ENCODE measurements around the gene GEN1.

DNA sequence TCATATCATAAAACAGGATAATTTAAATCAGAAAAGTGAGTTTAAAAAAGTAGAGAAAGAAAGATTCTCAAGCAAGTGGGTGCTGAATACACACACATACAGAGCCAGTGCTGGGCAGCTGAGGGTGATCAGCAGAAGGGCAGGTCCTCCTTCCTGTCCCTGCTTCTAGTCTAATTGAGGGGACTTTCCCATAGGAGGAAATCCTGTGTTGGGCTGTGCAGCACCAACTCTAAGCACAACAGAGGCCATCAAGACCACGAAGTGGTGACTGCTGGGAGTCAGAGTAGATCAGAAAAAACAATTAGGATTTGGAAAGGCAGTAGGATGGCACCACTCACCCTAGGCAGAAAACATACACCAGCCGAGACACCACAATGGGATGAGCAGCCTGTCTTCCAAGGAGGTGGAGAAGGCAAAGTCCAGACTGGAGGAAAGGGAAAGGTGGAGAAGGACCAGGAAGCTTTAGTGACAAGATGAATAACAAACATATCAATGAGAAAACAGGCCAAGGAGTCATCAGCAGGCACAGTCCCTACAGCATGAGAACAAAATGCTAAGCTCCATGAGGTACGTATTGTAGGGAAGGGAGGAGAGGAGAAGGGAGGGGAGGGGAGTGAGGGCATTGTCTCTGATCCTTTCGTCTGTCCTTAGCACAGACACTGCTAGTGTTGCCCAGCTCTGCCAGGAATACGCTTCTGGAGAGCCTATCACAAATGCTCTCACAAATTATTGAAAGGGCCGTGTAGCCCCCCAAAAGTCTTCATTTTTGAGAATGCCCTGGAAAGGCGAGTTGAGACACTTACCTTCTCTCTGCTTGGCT is 45.6 kb downstream of the GEN1 start:
- TF ChIP-seq RAD21 (IDR thresholded peaks at IDR 0.05; ENCODE audit: low read depth) (no peak), FOXM1 (IDR thresholded peaks at IDR 0.05; ENCODE audit: borderline replicate concordance, low read depth) (no peak), CEBPB (IDR thresholded peaks at IDR 0.05) (no peak), TAF1 (IDR thresholded peaks at IDR 0.05; ENCODE audit: low read depth) (no peak), EP300 (IDR thresholded peaks at IDR 0.05; ENCODE audit: borderline replicate concordance) (no peak), TEAD4 (IDR thresholded peaks at IDR 0.05) (no peak), ZBTB7A (IDR thresholded peaks at IDR 0.05; ENCODE audit: low read depth) (no peak), YY1 (IDR thresholded peaks at IDR 0.05; ENCODE audit: low read depth) (no peak), TCF12 (IDR thresholded peaks at IDR 0.05; ENCODE audit: low read depth) (no peak), EGR1 (IDR thresholded peaks at IDR 0.05) (no peak)
- TF ChIP-seq, protein P1, sequence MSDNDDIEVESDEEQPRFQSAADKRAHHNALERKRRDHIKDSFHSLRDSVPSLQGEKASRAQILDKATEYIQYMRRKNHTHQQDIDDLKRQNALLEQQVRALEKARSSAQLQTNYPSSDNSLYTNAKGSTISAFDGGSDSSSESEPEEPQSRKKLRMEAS (IDR thresholded peaks at IDR 0.05) = no peak
- TF ChIP-seq, protein P2, sequence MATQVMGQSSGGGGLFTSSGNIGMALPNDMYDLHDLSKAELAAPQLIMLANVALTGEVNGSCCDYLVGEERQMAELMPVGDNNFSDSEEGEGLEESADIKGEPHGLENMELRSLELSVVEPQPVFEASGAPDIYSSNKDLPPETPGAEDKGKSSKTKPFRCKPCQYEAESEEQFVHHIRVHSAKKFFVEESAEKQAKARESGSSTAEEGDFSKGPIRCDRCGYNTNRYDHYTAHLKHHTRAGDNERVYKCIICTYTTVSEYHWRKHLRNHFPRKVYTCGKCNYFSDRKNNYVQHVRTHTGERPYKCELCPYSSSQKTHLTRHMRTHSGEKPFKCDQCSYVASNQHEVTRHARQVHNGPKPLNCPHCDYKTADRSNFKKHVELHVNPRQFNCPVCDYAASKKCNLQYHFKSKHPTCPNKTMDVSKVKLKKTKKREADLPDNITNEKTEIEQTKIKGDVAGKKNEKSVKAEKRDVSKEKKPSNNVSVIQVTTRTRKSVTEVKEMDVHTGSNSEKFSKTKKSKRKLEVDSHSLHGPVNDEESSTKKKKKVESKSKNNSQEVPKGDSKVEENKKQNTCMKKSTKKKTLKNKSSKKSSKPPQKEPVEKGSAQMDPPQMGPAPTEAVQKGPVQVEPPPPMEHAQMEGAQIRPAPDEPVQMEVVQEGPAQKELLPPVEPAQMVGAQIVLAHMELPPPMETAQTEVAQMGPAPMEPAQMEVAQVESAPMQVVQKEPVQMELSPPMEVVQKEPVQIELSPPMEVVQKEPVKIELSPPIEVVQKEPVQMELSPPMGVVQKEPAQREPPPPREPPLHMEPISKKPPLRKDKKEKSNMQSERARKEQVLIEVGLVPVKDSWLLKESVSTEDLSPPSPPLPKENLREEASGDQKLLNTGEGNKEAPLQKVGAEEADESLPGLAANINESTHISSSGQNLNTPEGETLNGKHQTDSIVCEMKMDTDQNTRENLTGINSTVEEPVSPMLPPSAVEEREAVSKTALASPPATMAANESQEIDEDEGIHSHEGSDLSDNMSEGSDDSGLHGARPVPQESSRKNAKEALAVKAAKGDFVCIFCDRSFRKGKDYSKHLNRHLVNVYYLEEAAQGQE (IDR thresholded peaks at IDR 0.05; ENCODE audit: low read depth) = no peak
- TF ChIP-seq, protein P3, sequence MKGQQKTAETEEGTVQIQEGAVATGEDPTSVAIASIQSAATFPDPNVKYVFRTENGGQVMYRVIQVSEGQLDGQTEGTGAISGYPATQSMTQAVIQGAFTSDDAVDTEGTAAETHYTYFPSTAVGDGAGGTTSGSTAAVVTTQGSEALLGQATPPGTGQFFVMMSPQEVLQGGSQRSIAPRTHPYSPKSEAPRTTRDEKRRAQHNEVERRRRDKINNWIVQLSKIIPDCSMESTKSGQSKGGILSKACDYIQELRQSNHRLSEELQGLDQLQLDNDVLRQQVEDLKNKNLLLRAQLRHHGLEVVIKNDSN (IDR thresholded peaks at IDR 0.05) = no peak
